Skeletal muscle satellite cell (primary cell): ENCODE measurements around the gene ANKS1B.

Experiments
- H3K27me3 ChIP-seq: 2 replicates; pipeline ENCODE4 v1.7.0; 2013; ENCODE audit warnings: low read length; ENCODE audit not compliant: control insufficient read depth, insufficient read depth
- H3K36me3 ChIP-seq: 2 replicates; pipeline ENCODE4 v1.7.0; 2013; ENCODE audit warnings: mild to moderate bottlenecking, control low read depth, low read length; ENCODE audit not compliant: insufficient read depth
- H3K4me1 ChIP-seq: 2 replicates; pipeline ENCODE4 v1.7.0; 2013; ENCODE audit warnings: low read length; ENCODE audit not compliant: control insufficient read depth, insufficient read depth
- H3K4me2 ChIP-seq: 2 replicates; pipeline ENCODE4 v1.7.0; 2013; ENCODE audit warnings: mild to moderate bottlenecking, low read length
- H3K4me3 ChIP-seq: 2 replicates; pipeline ENCODE4 v1.7.0; 2013; ENCODE audit warnings: low read length
- H3K9ac ChIP-seq: 2 replicates; pipeline ENCODE4 v1.7.0; 2013; ENCODE audit warnings: mild to moderate bottlenecking, low read depth, low read length, moderate library complexity
- H3K9me3 ChIP-seq: replicated peaks from 2 replicates; pipeline ENCODE4 v1.7.0; 2013; ENCODE audit warnings: mild to moderate bottlenecking, control low read depth, low read length
- small RNA-seq: library from RNA; depleted of rRNA; stranded (forward); fragments of <200 nt; gene quantifications from one replicate; pipeline ENCODE3, GENCODE V24; 2012

The ANKS1B gene

GRCh38 chr12:98691351-98691750 lies 1293.4 kb downstream of the ANKS1B start:
- Histone ChIP-seq H3K4me3 (no peak overlapping the region), H3K27me3 (no peaks in the 10 kb centered on the region), H3K36me3 (peaks cover 25% of the 10 kb centered on the region), H3K4me1 (no peaks in the 10 kb centered on the region), H3K4me2 (no peak overlapping the region), H3K9ac (no peak overlapping the region), H3K9me3 (no peaks in the 10 kb centered on the region)

- peaks cover 50% of the 10 kb centered on the region for H3K36me3 ChIP-seq
- H3K4me1 ChIP-seq = no peaks in the 10 kb centered on the region
- H3K4me2 ChIP-seq = no peak overlapping the region
- H3K4me3 ChIP-seq = no peak overlapping the region
- H3K9me3 ChIP-seq = no peaks in the 10 kb centered on the region
- H3K27me3 ChIP-seq = no peaks in the 10 kb centered on the region
- H3K9ac ChIP-seq = no peak overlapping the region
These were observed 1298.1 kb downstream of the ANKS1B start for GRCh38 chr12:98686603-98687002.

Small RNAs within 50 kb of the gene (small RNA-seq; reads per million reads assigned to genes)
- 0.56 reads per million for gene RNA5SP366
